ENCODE data around the gene NFKB2.
A peak's percentile ranks its signal among the peaks of the same experiment; 100 is the strongest.

NFKB2 gene

GRCh38 chr10:102395400-102396316 lies at the start of gene NFKB2:
Gene NFKB2, plus strand, starts transcription at chr10:102395705. Its CDS starts 255 bp downstream, at chr10:102395960.
- peak; percentile 92 for DNase-seq (ENCODE audit: low read depth)

GRCh38 chr10:102347236-102347828 lies 48.2 kb upstream of the NFKB2 start:
- no peak for DNase-seq (ENCODE audit: low read depth)

GRCh38 chr10:102352066-102352715 lies 43.3 kb upstream of the NFKB2 start:
- DNase-seq (ENCODE audit: low read depth) = peak; percentile 66

GRCh38 chr10:102354451-102354850 lies 41.1 kb upstream of the NFKB2 start:
- no peak for DNase-seq (ENCODE audit: low read depth)

GRCh38 chr10:102358712-102359382 lies 36.7 kb upstream of the NFKB2 start:
- no peak for DNase-seq (ENCODE audit: low read depth)

- DNase-seq (ENCODE audit: low read depth) = no peak
Measured at GRCh38 chr10:102367441-102367840, 28.1 kb upstream of the NFKB2 start.

- no peak for DNase-seq (ENCODE audit: low read depth)
Measured at GRCh38 chr10:102368077-102368476, 27.4 kb upstream of the NFKB2 start.

GRCh38 chr10:102371295-102371694 lies 24.2 kb upstream of the NFKB2 start:
- no peak for DNase-seq (ENCODE audit: low read depth)

- DNase-seq (ENCODE audit: low read depth) = no peak
Measured at GRCh38 chr10:102375250-102375649, 20.3 kb upstream of the NFKB2 start.

GRCh38 chr10:102375867-102376266 lies 19.6 kb upstream of the NFKB2 start:
- no peak for DNase-seq (ENCODE audit: low read depth)

GRCh38 chr10:102376901-102377300 lies 18.6 kb upstream of the NFKB2 start:
- no peak for DNase-seq (ENCODE audit: low read depth)

GRCh38 chr10:102379383-102379782 lies 16.1 kb upstream of the NFKB2 start:
- no peak for DNase-seq (ENCODE audit: low read depth)

GRCh38 chr10:102381983-102382382 lies 13.5 kb upstream of the NFKB2 start:
- DNase-seq (ENCODE audit: low read depth) = no peak

- DNase-seq (ENCODE audit: low read depth) = no peak
Measured at GRCh38 chr10:102382871-102383270, 12.6 kb upstream of the NFKB2 start.

GRCh38 chr10:102384053-102384452 lies 11.5 kb upstream of the NFKB2 start:
- DNase-seq (ENCODE audit: low read depth) = no peak

GRCh38 chr10:102384606-102385429 lies 10.7 kb upstream of the NFKB2 start:
- DNase-seq (ENCODE audit: low read depth) = no peak

- no peak for DNase-seq (ENCODE audit: low read depth)
Measured at GRCh38 chr10:102389894-102390293, 5.6 kb upstream of the NFKB2 start.

- DNase-seq (ENCODE audit: low read depth) = no peak
Measured at GRCh38 chr10:102392306-102392705, 3.2 kb upstream of the NFKB2 start.

GRCh38 chr10:102393411-102394078 lies 2.0 kb upstream of the NFKB2 start:
- no peak for DNase-seq (ENCODE audit: low read depth)

- DNase-seq (ENCODE audit: low read depth) = peak; percentile 96
Measured at GRCh38 chr10:102394079-102394800, 1.3 kb upstream of the NFKB2 start.
